T-helper 22 cell (primary cell): ENCODE measurements around the gene MLF2.
"Not testable (repeated sequence)": the region's sequence is repeated elsewhere in the genome, so short reads cannot be mapped to it uniquely, and the experiment has no call there.

Experiments
- DNase-seq: peaks from one replicate; pipeline ENCODE4 v3.0.0-alpha.2; 2020; ENCODE audit warnings: low read depth

MLF2 gene

DNA sequence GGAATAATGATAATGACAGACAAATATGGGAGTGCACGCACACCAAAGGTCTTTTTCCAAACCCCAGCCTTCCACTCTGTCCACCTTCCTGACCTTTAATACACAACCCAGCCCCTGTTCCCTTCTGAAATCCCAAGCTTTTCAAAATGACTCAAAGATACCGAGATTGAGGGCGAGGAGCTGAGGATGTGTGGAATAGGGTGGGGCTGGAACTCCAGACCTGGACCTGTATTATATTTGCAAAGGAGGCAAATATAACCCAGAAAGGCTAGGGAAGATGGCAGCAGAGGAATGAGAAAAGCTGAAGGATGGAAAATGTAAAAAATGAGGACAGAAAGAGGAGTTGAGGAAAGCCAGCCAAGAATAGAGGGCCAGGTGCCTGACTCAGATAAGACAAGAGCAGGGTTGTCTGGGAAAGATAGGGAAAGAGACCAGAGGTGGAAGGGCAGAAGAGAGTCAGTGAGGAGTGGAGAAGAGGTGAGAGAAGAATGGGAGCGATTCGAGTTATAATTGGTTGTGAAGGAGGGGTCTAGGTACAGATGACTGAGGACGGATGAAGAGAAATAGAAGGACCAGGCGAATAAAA lies 12.2 kb upstream of the MLF2 start:
- no peak for DNase-seq

DNA sequence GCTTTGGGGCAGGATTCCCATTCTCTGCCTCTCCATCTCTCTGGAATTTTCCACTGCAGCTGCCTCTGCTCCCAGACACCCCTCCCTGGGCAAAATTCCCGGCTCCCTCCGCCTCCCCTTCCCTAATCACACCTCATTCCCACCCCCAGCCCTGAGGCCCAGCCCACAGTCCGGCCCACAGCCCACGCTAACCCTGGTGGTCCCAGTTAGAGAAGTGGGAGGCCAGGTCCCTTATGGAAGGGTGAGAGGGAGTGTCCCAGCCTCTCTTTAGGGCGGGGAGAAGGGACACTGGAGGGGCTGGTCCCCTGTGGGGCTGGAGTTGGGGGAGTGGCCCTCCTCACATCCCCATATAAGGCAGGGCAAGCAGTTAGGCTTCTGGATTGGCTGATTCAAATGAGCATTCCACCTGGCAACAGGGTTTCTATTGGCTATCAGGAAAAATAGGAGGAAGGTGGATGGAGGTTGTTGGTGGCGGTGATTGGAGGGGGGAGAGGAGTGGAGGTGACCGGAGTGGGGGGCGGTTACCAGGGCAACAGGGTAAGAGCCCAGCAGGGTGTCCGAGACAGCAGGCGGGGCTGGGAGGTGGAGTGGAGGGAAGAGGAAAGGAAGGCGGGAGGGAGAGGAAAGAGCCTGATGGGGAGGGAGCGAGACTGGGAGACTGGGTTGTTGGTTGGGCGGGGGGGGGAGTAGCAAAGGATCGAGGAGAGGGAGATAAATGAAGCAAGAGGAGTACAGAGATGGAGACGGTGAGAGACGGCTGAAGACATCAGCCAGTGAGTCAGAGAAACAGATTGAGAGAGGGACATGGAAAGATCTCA lies 11.3 kb upstream of the MLF2 start:
- DNase-seq, result peak; percentile 48

DNA sequence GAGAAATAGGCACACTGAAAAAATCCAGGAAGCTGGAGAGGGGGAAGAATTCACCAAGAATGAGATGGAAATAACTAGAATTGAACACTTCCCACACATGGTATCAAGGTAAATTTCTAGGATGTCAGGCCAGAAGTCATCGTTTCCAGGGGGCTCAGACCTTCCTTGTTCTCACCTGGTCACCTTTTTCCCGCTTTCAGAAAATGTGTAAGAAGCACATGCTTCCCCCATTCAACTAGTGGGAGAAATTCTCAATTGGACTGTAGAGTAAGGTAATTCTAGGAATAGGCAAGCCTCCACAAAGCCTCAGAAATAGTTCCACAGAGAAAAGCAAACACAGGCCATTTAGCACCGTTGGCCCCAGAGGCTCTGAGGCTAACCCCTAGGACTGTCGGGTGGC lies 10.4 kb upstream of the MLF2 start:
- no peak for DNase-seq

DNA sequence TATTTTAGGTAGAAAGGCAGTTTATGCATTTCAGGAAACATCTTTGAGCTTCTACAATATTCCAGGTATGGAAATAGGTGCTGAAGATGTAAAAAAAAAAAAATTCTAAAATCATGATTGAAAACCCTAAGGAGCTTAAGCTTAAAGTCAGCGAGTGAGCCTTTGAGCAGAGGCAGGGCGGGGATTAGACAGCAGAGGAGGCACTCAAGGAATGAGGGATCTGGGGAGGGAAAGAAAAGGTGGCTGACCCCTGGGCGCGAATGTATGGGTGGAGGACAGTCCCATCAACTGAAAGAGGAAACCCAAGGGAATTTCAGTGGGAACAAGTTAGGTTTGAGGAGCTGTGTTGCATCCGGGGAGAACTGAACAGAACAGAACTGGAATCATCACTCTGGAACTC lies 6.8 kb upstream of the MLF2 start:
- no peak for DNase-seq

DNA sequence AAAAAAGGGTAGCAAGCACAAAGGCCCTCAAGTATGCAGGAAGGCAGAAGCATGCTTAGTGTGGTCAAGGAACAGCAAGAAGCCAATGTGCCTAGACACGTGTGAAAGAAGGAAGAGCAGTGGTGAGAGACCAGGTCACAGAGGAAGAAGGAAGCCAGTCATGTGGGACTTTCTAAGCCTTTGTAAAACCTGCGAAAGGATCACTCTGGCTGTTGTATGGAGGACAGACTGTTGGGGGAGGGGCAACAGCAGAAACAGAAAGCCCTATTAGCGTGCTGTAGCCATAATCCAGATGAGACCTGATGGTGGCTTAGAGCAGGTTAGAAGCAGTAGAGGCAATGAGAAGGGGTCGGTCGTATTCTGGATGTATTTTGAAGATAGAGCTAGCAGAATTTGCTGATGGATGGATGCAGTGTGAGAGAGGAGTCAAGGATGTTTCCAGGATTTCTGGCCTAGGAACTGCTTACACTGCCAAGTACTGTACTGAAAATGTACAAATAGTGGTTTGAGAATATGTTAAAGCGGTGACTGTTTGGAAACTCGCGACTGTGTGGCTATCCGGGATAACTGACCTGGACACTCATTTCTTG lies 5.7 kb upstream of the MLF2 start:
- no peak for DNase-seq

DNA sequence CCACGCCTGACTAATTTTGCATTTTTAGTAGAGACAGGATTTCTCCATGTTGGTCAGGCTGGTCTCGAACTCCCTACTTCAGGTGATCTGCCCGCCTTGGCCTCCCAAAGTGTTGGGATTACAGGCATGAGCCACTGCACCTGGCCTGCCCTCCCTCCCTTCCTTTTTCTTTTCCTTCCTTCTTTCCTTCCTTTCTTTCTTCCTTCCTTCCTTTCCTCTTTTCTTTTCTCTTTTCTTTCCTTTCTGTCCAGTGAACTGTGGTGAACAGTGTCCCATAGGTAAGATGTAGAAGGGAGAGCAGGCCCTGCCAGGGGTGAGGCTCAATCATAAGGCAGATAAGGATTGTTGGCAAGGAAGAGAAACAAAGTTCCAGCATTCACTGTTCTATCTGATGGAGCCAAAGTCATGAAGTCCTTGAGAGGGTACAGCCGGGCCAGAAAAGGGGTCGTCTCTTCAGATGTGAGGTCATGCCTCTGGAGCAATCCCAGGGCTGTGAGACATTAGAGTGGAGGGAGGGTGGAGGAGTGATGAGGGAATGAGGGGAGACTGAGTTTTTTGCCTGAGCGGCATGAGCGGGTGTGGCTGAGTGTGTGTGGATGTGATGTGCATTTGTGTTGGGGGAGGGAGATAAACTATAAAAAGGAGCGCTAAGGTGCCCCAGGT lies 4.2 kb upstream of the MLF2 start:
- DNase-seq, result no peak

DNA sequence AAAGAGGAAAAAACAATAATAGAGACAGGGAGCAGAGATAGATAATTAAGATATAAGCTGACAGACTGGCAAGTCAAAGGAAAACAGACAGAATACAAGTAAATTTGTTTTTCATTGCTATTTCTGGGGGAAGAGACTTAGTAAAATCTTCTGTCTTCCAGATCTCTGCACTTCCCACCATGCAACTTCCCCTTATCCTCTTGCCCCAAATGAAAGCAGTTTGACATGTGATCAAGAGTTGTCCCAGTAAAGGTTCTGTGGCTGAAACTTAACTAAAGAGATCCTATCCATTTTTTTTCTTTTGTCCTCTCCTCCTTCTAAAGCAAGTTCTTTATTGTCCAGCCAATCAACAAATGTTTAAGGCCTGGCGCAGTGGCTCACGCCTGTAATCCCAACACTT lies 1.5 kb upstream of the MLF2 start:
- DNase-seq, result no peak

DNA sequence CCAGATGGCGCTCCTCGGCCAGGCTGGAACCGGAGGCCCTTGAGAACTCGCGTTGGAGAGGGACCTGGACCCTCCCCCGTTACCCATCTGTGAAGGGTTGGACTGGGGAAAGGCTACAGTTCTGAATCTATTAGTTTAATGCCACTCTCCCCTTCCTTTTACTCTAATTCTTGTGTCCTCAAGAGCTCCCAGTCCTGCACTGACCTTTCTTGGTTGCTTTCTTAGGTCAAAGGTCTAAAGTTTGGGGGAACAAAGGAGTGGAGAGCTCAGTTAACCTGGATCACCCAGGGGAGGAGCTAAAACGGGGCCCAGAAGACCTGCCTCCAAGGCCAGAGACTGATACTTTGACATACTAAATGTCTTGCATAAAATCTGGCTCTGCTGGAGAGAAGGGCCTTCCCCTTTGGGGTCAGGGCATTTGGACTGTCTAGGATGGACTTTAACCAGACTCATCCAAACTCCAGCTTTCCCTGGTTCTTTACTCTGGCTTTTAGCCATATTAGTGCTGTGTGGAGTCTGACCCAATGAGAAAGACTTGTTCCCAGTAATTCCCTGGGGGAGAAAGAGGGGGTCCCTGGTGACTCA lies 923 bp upstream of the MLF2 start:
- no peak for DNase-seq

DNA sequence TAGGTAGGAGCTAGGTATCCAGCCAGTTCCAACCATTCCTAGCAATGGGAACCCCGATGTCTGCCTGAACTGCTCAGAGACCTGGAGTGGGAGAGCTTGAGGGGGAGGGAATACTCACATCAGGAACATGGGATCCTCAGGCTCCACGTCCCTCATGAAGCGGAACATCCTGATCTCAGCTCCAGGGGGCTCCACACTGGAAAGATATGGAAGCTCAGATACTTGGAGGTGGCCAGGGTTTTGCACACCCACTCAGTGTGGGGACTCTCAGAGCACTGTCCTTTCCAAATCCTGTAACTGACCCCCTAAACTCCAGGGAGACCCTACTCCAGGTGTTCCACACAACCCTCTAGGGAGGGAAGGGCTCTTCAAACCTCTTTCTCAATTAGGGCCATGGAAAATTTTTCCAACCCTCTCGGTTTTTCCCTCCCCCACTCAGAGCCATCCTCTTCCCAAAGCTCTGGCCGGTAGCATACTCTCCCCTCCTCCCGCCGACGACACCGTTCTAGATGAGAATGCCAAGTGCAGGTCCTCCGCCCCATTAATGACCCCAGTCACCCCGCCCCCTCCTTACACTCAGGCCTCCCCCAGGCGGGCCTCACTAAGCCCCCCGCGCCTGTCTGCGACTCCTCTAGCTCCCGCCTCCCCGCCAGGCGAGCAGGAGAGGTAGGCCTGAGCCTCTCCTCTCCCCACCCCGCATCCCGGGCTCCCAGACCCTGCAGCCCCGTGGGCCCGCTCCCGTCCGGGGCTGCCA lies 597 bp downstream of the MLF2 start:
- DNase-seq, result no peak

DNA sequence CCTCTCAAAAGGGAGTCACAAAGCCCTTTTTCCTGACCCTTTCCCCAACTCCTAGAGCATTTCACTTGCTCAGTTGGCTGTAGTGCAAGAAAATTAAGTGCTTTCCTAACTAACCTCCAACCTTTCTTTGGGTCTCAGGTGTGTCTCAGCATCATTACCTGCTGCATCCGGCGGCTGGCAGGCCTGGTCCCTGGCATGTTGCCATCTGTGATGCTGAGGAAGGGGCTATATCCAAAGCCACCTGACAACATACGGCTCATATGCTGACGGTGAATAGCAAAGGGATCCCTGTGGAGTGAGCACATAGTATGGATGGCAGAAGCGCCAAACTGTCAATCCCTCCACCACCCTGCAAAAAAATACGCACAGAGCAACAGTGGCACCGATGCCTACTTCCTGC lies 1.2 kb downstream of the MLF2 start:
- no peak for DNase-seq

DNA sequence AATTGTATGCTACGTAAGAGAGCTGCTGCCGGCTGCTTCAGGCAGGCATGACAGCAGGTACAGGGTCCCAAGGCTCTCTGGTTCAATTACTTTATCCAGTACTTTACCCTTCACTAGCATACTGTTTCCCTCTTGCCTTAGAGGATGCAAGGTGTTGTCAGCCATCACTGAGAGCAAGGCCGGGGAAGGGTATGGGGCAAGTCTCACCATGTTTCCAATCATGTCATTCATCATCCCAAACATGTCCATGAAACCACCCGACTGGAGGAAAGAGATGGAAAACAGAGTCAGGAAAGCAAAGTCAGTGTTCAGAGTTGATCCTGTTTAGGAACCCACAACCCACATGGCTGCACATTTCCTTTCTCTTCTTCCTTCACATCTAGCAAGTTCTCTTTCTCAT lies 2.4 kb downstream of the MLF2 start:
- DNase-seq, result no peak

DNA sequence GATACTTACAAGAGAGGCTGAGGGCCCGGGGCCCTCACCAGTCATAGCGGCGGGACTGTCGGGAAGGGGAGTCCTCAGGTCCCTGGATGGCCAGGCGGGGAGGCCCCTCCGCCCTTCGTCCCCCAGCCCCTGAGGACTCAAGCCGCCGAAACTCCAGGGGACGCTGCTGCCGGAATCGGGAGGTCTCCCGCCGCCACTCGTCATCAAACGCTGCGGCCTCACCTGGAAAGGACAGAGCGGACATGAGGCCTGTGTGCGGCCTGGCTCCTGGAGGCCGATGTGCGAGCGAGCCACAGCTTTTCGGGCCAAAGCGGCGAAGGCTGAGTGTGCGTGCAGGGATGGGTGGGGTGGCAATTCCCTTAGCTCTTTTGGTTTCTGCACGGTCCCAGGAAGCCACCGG lies 4.2 kb downstream of the MLF2 start:
- DNase-seq, result no peak

DNA sequence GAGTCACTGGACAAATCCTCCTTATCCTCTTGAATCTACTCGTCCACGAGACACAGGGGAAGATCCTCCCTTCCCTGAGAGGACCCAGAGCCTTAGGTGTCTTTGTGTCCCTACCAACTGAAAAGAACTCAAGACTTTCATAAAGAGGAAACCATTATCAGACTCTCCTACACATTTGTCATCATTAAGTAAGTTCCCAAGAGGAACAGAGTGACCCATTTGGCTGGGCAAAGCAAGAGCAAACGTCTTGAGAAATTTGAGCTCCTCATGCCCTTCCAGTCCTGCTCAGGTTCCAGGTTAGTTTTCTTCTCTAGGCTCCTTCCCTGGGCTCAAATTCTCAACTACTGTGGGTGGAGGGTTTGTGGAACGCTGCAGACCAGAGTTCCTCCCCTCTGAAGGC lies 5.7 kb downstream of the MLF2 start:
- DNase-seq, result no peak

DNA sequence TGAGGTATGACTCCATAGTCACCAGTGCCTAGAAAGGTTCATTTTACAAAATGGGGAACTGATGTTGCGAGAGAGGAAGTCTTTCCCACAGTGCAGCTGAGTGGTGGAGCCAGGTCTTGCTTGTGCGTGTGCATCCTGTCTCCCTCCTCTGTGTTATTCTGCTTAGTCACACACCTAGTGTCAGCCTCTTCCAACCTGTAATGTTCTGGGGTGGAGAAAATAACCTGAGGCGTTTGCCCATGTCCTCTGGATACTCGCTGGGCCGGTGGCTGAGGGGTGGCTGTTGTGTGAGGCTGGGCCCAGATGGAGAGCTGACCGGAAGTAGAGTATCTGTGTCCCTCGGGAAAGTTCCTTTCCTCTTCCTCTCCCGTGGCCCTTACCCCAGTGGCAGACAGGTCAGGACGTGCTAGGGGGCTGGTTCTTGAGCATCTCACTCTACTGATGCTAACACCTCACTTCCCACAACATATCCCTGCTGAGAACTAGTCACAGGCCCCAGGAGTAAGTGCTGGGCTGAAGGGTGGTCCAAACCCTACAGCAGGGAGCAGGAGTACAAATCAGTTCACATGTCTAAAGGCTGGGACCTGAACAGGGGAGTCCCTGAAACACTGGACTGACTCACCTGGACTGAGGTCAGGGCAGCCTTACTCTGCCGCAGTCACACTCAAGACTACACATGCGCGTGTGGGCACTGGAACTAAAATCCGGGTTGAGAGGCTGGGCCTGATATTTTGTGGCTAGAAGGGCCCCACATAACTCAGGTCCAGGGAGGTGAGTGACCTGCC lies 7.0 kb downstream of the MLF2 start:
- no peak for DNase-seq

DNA sequence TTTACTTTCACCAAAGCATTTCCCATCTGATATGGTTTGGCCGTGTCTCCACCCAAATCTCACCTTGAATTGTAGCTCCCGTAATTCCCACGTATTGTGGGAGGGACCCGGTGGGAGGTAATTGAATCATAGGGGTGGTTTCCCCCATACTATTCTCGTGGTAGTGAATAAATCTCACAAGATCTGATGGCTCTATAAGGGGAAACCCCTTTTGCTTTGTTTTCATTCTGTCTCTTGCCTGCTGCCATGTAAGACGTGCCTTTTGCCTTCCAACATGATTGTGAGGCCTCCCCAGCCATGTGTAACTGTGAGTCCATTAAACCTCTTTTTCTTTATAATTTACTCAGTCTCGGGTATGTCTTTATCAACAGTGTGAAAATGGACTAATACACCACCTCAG lies 9.6 kb downstream of the MLF2 start:
- not testable (repeated sequence) for DNase-seq

DNA sequence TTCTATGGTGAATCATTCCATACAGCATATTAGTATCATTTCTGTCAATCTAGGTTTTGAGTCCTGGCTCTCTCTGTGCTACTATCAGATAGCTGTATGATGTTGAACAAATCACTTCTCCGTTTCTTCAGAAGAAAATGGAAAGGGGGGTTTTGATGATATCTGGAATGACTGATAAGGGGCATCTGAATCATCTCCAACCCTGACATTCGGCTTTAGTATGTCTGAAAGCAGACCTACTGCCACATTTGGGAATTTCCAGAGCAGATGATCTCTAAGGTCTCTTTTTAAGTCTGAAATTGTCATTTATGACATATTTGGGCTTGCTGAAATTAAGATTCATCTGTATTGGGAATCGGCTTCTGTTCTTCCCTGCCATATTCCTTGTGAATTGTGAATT lies 10.1 kb downstream of the MLF2 start:
- DNase-seq, result no peak

DNA sequence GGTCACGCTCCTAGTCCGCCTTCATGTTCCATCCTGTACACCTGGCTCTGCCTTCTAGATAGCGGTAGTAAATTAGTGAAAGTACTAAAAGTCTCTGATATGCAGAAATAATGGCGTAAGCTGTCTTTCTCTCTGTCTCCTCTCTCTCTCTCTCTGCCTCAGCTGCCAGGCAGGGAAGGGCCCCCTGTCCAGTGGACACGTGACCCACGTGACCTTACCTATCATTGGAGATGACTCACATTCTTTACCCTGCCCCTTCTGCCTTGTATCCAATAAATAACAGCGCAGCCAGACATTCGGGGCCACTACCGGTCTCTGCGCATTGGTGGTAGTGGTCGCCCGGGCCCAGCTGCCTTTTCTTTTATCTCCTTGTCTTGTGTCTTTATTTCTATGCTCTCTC lies 10.9 kb downstream of the MLF2 start:
- DNase-seq, result not testable (repeated sequence)

DNA sequence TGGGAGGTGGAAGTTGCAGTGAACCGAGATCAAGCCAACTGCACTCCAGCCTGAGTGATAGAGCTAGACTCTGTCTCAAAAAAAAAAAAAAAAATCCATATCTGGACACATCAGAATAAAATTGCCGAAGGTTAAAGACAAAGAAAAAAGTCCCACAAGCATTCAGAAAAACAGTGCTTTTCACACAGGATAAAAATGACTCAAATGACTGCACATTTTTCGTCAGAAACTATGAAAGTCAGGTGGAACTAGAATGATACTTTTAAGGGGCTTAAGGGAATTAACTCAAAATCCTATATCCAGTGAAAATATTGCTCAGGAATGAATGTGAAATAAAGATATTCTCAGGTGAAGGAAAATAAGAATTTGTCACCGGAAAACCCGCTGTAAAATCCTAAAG lies 16.2 kb downstream of the MLF2 start:
- no peak for DNase-seq

DNA sequence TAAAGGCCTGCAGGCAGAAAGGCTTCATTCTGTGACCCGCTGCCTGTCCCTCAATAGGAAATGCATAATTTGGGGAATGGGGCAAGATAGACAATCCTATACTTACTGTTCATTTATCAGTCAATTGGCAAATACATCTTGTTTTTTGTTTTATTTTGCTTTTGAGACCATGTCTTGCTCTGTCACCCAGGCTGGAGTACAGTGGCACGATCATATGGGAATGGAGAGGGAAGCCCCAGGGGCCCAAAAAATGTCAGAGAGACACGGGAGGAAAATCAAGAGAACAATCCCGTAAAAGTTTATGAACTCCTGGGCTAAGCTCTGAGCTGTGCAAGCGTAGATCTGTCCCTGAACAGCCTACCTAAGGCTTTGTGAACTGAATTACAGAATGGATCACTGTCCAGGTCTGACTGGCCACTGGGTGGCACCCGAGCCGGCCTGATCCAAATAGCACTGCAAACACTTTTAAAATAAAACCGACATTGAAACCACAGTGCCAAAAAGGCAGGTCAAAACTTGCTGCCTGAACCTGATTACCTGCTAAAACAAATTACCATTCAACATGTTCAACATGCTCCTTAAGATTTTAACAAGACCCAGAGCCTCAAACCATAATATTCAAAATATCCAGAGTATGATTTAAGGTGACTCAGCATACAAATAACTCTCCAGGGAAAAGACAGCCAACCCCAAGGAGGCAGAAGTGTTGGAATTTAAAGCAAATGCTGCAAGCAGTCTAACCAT lies 17.3 kb downstream of the MLF2 start:
- DNase-seq, result no peak
